Ovary (tissue), 9 donors: ENCODE results near the gene SIT1. TPM values are rescaled to one million over a fixed set of nuclear protein-coding genes. Genes with fewer than 3 reads are reported as not detected.
A peak's percentile ranks its signal among the peaks of the same experiment; 100 is the strongest.

ENCODE experiments used
- DNase-seq, 5 donors: peaks; one replicate each; pipeline ENCODE4 v3.0.0-alpha.2; 2019 to 2020
- H3K27ac ChIP-seq, 2 donors: fragments of 200-600 bp; one replicate each; pipeline versions ENCODE4 v1.5.1 to v1.8.0; 2019 to 2022
- H3K27me3 ChIP-seq: fragments of 200-600 bp; one replicate; pipeline ENCODE4 v1.8.0; 2022
- H3K36me3 ChIP-seq: fragments of 200-600 bp; sonication (generic); one replicate; pipeline ENCODE4 v1.5.1; 2019
- H3K4me1 ChIP-seq: one replicate; pipeline ENCODE4 v1.8.1; 2013; ENCODE audit warnings: mild to moderate bottlenecking, moderate library complexity; ENCODE audit not compliant: insufficient read depth
- H3K4me3 ChIP-seq: fragments of 200-600 bp; sonication (generic); one replicate; pipeline ENCODE4 v1.5.1; 2017
- H3K9me3 ChIP-seq, 2 donors: fragments of 200-600 bp in 1 of 2; sonication (generic) in 1 of 2; one replicate each; pipeline versions ENCODE4 v1.5.1 to v1.8.1; 2013 to 2019; ENCODE audit warnings: mild to moderate bottlenecking in 1 of 2, moderate library complexity in 1 of 2
- EP300 ChIP-seq: sonication (generic); formaldehyde crosslinking; IDR thresholded peaks from one replicate; pipeline ENCODE4 v1.6.1; 2017; ENCODE audit warnings: antibody characterized with exemption
- POLR2A ChIP-seq: fragments of 450-650 bp; IDR thresholded peaks from one replicate; pipeline ENCODE4 v1.6.1; 2017; ENCODE audit warnings: antibody characterized with exemption, mild to moderate bottlenecking, moderate library complexity
- WGBS, 3 donors: extraction: QIAGEN DNeasy Blood & Tissue Kit in 1 of 3; methylation state at CpG; one replicate each; pipeline versions ENCODE4 v1.1.5 to v1.1.7; 2013 to 2017; 5-methylcytosine and 5-hydroxymethylcytosine counted together
- intact Hi-C, 4 donors: fragments of 100-400 bp; cut with DNase I; formaldehyde crosslinking; loops; one replicate each; pipeline versions ENCODE4 v1.11.0 to v1.15.1; 2022 to 2023
- polyA plus RNA-seq, 2 donors: library from polyadenylated mRNA; stranded (reverse); fragments of 200-250 nt in 1 of 2; fragments of 350-450 nt in 1 of 2; fragmentation: Illumina TruSeq in 1 of 2; extraction: RNeasy Lipid Tissue Mini Kit (QIAGEN cat#74804) in 1 of 2; gene quantifications; one replicate each; pipeline ENCODE4 v1.2.3, GENCODE V29; 2013 to 2014
- total RNA-seq, 7 donors: library from RNA; depleted of rRNA in 2 of 7; stranded (reverse); fragments of >200 nt in 2 of 7; fragmentation: NEBNext Ultra II Directional in 3 of 7; extraction: Animal tissue kit (Norgen Biotek cat#: 25700) in 3 of 7; gene quantifications; one replicate each; pipeline versions ENCODE4 v1.1.0 to v1.2.4, GENCODE V29; 2016 to 2023
- TF ChIP-seq, protein P1 (sequence below), 3 donors: fragments of 450-650 bp in 2 of 3; fragments of 200-600 bp in 1 of 3; IDR thresholded peaks; one replicate each; pipeline versions ENCODE4 v1.5.1 to v1.8.0; 2016 to 2022; ENCODE audit warnings: antibody characterized with exemption in 3 of 3, mild to moderate bottlenecking in 1 of 3
- donor health status: DM: no; HTN: no; CAD: no; lungs with moderate emphysema.
- donor health status: DM: no; HTN: no; CAD: no.
- donor health status: Bipolar disorder and iron deficiency.
- donor health status: DM: yes; HTN: yes; CAD: no.
- donor health status: DM: no; HTN: no; CAD: no.
- donor health status: DM: yes; HTN: yes; CAD: no.

SIT1 gene
- total and polyA plus RNA-seq, 9 donors = 0.20 to 0.82 (median 0.56) TPM; not detected in 3

DNA sequence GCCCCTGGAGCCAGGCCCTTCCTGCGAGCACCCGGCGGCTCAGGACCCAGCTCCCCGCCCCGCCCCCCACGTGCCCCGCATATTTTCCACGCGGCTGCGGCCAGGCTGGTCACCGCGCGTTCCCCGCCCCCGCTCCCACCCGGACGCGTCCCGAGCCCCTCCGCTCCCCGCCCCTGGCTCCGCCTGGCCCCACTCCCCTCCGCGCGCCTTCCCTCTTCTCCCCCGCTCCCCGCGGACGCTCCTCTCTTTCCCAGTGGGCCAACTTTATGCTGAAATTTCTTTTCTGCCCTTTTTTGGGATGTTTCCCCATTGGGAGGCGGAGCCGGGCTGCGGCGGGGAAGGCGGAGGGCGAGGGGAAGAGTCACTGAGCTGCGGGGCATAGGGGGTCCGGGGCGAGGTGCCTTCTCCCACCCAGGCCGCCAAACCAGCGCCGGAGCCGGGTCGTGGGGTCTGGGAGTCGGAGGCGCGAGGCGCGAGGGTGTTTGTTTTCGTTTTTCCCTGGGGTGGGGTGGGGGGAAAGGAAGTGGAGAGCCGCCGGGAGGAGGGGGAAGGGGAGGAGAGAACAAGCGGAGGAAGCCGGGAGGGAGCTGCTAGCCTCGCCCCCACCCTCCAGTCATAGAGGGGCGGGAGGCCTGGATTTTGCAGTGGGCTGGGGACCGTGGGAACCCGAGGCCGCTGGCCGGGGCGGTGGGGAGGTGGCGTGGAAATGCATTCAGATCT is 40.0 kb upstream of the SIT1 start:
- Histone ChIP-seq H3K9me3 (no peaks in the 10 kb centered on the region), H3K27ac (peak overlapping the region; percentile 46 to 93), H3K4me3 (peak overlapping the region; percentile 66), H3K36me3 (no peaks in the 10 kb centered on the region), H3K27me3 (no peaks in the 10 kb centered on the region), H3K4me1 (peaks cover 13% of the 10 kb centered on the region)
- 1% methylated on average over 44 to 61 of the region's 61 CpGs for WGBS, 3 donors
- intact Hi-C loops = loop anchor here in 3 of 4 donors (5.0 kb wide), 2 partner anchors 33 to 37 kb away; partner anchors contain the start of genes CCDC107 (in 1 of the 3) and RMRP (in 1 of the 3)
- TF ChIP-seq, protein P1, sequence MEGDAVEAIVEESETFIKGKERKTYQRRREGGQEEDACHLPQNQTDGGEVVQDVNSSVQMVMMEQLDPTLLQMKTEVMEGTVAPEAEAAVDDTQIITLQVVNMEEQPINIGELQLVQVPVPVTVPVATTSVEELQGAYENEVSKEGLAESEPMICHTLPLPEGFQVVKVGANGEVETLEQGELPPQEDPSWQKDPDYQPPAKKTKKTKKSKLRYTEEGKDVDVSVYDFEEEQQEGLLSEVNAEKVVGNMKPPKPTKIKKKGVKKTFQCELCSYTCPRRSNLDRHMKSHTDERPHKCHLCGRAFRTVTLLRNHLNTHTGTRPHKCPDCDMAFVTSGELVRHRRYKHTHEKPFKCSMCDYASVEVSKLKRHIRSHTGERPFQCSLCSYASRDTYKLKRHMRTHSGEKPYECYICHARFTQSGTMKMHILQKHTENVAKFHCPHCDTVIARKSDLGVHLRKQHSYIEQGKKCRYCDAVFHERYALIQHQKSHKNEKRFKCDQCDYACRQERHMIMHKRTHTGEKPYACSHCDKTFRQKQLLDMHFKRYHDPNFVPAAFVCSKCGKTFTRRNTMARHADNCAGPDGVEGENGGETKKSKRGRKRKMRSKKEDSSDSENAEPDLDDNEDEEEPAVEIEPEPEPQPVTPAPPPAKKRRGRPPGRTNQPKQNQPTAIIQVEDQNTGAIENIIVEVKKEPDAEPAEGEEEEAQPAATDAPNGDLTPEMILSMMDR (IDR thresholded peaks at IDR 0.05) = no peak
- TF ChIP-seq EP300 = no peak
- peak; percentile 49 for TF ChIP-seq POLR2A
- peak; percentile 82 to 91 (median 85) for DNase-seq

DNA sequence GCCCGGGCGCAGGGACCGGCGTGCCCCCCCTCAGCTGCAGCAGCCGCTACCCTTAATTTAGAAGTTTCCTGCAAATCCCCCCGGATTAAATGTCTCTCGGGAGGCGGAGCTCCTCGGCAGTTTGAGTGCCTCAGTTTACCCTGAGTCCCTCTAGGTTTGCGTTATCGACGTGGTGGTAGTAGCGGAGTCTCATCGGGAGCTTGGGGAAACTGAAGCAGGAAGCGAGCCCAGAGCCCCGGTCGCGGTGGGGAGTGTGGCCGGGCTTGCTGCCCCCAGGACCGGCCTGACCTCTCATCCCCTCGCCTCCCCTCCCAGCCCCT is 39.5 kb upstream of the SIT1 start:
- no peaks in the 10 kb centered on the region for H3K27me3 ChIP-seq
- WGBS, 3 donors = 0 to 2% (median 0%) methylated on average over 16 to 21 of the region's 21 CpGs
- H3K4me3 ChIP-seq = peak overlapping the region; percentile 66
- TF ChIP-seq, protein P1 (IDR thresholded peaks at IDR 0.05) = no peak
- TF ChIP-seq POLR2A (no peak), EP300 (no peak)
- no peak for DNase-seq
- H3K27ac ChIP-seq = peak overlapping the region; percentile 46 to 93
- peaks cover 13% of the 10 kb centered on the region for H3K4me1 ChIP-seq
- intact Hi-C loops = loop anchor here in 3 of 4 donors (5.0 kb wide), 2 partner anchors 33 to 37 kb away; partner anchors contain the start of genes CCDC107 (in 1 of the 3) and RMRP (in 1 of the 3)
- no peaks in the 10 kb centered on the region for H3K36me3 ChIP-seq
- no peaks in the 10 kb centered on the region for H3K9me3 ChIP-seq

DNA sequence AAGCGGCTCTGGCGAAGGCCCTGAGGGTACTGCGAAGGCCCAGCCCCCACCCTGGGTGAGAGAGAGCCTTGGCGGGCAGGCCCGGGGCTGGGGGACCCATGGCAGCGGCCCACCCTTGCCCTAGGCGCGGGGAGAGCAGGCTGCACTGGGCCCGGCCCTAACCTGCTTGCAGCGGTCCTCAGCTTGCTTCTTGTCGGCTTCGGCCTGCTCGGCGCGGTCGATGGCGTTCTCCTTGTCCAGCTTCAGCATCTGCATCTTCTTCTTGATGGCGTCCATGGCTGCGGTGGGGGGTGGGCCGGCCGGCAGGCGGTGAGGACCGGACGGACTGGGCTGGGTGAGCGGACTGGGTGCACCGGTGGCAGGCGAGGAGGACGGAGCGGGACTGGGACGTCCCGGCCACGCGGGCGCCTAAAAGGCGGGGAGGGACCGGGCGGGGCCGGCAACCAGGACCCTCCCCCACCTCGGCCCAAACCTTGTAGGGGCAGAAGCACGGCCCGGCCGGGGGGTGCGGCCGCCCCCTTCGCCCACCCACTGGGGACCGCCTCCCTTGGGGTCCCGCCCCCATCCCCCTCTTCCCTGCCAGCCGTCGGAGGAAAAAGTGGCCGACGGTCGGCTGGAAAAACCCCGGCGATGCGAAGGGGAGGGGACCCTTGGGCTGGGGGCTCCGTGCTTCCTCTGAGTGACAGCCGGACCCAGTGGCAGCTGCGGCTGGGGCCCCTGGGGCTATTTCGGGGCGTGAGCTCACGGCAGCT is 39.0 kb upstream of the SIT1 start, which contains the start of gene TPM2:
TPM2 (minus strand) TSS at position 384 of the 752 bp plus-strand sequence; CDS start at position 276, 108 bp downstream.
- no peaks in the 10 kb centered on the region for H3K27me3 ChIP-seq
- peak within 1 kb of the TSS; percentile 66 for H3K4me3 ChIP-seq
- peaks cover 14% of the 10 kb centered on the region for H3K4me1 ChIP-seq
- peak within 1 kb of the TSS; percentile 46 to 93 for H3K27ac ChIP-seq
- peak; percentile 68 to 87 (median 78) for DNase-seq
- TF ChIP-seq POLR2A (peak; percentile 41), EP300 (no peak)
- TF ChIP-seq, protein P1 (IDR thresholded peaks at IDR 0.05) = no peak
- no peaks in the 10 kb centered on the region for H3K9me3 ChIP-seq
- no peaks in the 10 kb centered on the region for H3K36me3 ChIP-seq
- 4% methylated on average over 19 to 61 of the region's 61 CpGs for WGBS, 3 donors
- intact Hi-C loops = loop anchor here in 3 of 4 donors (2.0 to 5.0 kb wide), 3 partner anchors 31 to 38 kb away; partner anchors contain the start of genes CCDC107 (in 2 of the 3) and RMRP (in 2 of the 3)
